ENCODE measurements around the gene ANK2. TPM values are rescaled to one million over a fixed set of nuclear protein-coding genes. Genes with fewer than 3 reads are reported as not detected.

The ANK2 gene
- total RNA-seq, 1 donor from 2014 or later, result 4.5 TPM

- H3K27ac Mint-ChIP-seq, result no peak overlapping the region
- H3K36me3 Mint-ChIP-seq (ENCODE audit: low read depth), result no peaks in the 10 kb centered on the region
- intact Hi-C loops (cut with micrococcal nuclease), result no loop called here
- ChIA-PET POLR2A (no interaction called here), CTCF (no interaction called here)
- H3K9me3 Mint-ChIP-seq, result no peaks in the 10 kb centered on the region
- TF ChIP-seq CTCF (IDR thresholded peaks at IDR 0.05), result no peak
- DNase-seq (no peak), ATAC-seq (ENCODE audit: low read depth) (no peak)
- no peak overlapping the region for H3K4me3 Mint-ChIP-seq
- peaks cover 2% of the 10 kb centered on the region for H3K4me1 Mint-ChIP-seq
- no peaks in the 10 kb centered on the region for H3K27me3 Mint-ChIP-seq
These were observed 92.5 kb downstream of the ANK2 start for GRCh38 chr4:113141901-113142346.

- no peak overlapping the region for H3K27ac Mint-ChIP-seq
- H3K4me3 Mint-ChIP-seq, result no peak overlapping the region
- DNase-seq, result no peak
- CTCF ChIA-PET, result no interaction called here
- H3K36me3 Mint-ChIP-seq (ENCODE audit: low read depth), result no peaks in the 10 kb centered on the region
- H3K9me3 Mint-ChIP-seq, result no peaks in the 10 kb centered on the region
- TF ChIP-seq CTCF (IDR thresholded peaks at IDR 0.05), result no peak
- intact Hi-C loops (cut with micrococcal nuclease), result no loop called here
- H3K27me3 Mint-ChIP-seq, result no peaks in the 10 kb centered on the region
- no peak for ATAC-seq (ENCODE audit: low read depth)
- POLR2A ChIA-PET, result no interaction called here
- H3K4me1 Mint-ChIP-seq, result peaks cover 2% of the 10 kb centered on the region
These were observed 92.9 kb downstream of the ANK2 start for GRCh38 chr4:113142351-113142750.

- POLR2A ChIA-PET, result no interaction called here
- TF ChIP-seq CTCF (IDR thresholded peaks at IDR 0.05), result no peak
- intact Hi-C loops (cut with micrococcal nuclease), result no loop called here
- H3K9me3 Mint-ChIP-seq, result no peaks in the 10 kb centered on the region
- no peak overlapping the region for H3K27ac Mint-ChIP-seq
- no peak overlapping the region for H3K4me3 Mint-ChIP-seq
- H3K4me1 Mint-ChIP-seq, result peaks cover 2% of the 10 kb centered on the region
- ATAC-seq (ENCODE audit: low read depth), result no peak
- no peaks in the 10 kb centered on the region for H3K36me3 Mint-ChIP-seq (ENCODE audit: low read depth)
- no peak for DNase-seq
- CTCF ChIA-PET, result no interaction called here
- H3K27me3 Mint-ChIP-seq, result no peaks in the 10 kb centered on the region
These were observed 94.6 kb downstream of the ANK2 start for GRCh38 chr4:113144091-113144490.

- Mint-ChIP-seq H3K4me3 (no peak overlapping the region), H3K4me1 (peaks cover 2% of the 10 kb centered on the region), H3K27me3 (no peaks in the 10 kb centered on the region), H3K27ac (no peak overlapping the region), H3K36me3 (ENCODE audit: low read depth) (no peaks in the 10 kb centered on the region), H3K9me3 (no peaks in the 10 kb centered on the region)
- no peak for TF ChIP-seq CTCF (IDR thresholded peaks at IDR 0.05)
- DNase-seq (no peak), ATAC-seq (ENCODE audit: low read depth) (no peak)
- ChIA-PET CTCF (no interaction called here), POLR2A (no interaction called here)
- intact Hi-C loops (cut with micrococcal nuclease), result no loop called here
These were observed 95.7 kb downstream of the ANK2 start for GRCh38 chr4:113145147-113145518.

GRCh38 chr4:113145519-113146291, 96.3 kb downstream of the ANK2 start:
- Mint-ChIP-seq H3K27ac (no peak overlapping the region), H3K27me3 (no peaks in the 10 kb centered on the region)
- TF ChIP-seq CTCF (IDR thresholded peaks at IDR 0.05), result no peak

More at GRCh38 chr4:113145519-113146291, 96.3 kb downstream of the ANK2 start:
- no peak overlapping the region for H3K4me3 Mint-ChIP-seq
- intact Hi-C loops (cut with micrococcal nuclease), result no loop called here
- H3K4me1 Mint-ChIP-seq, result peaks cover 2% of the 10 kb centered on the region
- H3K36me3 Mint-ChIP-seq (ENCODE audit: low read depth), result no peaks in the 10 kb centered on the region
- POLR2A ChIA-PET, result no interaction called here
- CTCF ChIA-PET, result no interaction called here
- ATAC-seq (ENCODE audit: low read depth) (no peak), DNase-seq (no peak)
- H3K9me3 Mint-ChIP-seq, result no peaks in the 10 kb centered on the region
